Naive thymus-derived CD4-positive, alpha-beta T cell (primary cell): Measurements from ENCODE around the gene HS2ST1. TPM values are rescaled to one million over a fixed set of nuclear protein-coding genes. Genes with fewer than 3 reads are reported as not detected.
A peak's percentile ranks its signal among the peaks of the same experiment; 100 is the strongest.

ENCODE experiments used
- ATAC-seq: fragments of 150-1000 bp; cut with Tn5 transposase; 2 replicates; pipeline ENCODE4 v1.10.0; 2021; ENCODE audit warnings: mild to moderate bottlenecking, moderate library complexity
- CTCF ChIA-PET: fragments of 350-600 bp; sonication (Branson Sonifier 250); formaldehyde crosslinking; loops from one replicate; lab custom pipeline; 2021; ENCODE audit warnings: antibody characterized with exemption; lab: Charles Lee
- POLR2A ChIA-PET: fragments of 350-600 bp; sonication (Branson Sonifier 250); formaldehyde crosslinking; loops from one replicate; lab custom pipeline; 2021; ENCODE audit warnings: antibody characterized with exemption, inconsistent platforms; lab: Charles Lee
- DNase-seq, 9 donors: peaks; one replicate each; pipeline versions ENCODE4 v3.0.0 to v3.0.0-alpha.2; 2020 to 2022; ENCODE audit warnings: mixed read lengths in 1 of 9
- H3K27ac ChIP-seq: one replicate; pipeline ENCODE4 v1.7.0; 2013; ENCODE audit warnings: mild to moderate bottlenecking, low read depth, low read length, moderate library complexity
- H3K27me3 ChIP-seq, 2 donors: one replicate each; pipeline ENCODE4 v1.7.0; 2013; ENCODE audit warnings: low read length in 2 of 2, mild to moderate bottlenecking in 2 of 2, moderate library complexity in 2 of 2; ENCODE audit not compliant: control insufficient read depth in 2 of 2, insufficient read depth in 2 of 2
- H3K36me3 ChIP-seq, 3 experiments: 1 replicate in 2 of 3; 2 replicates in 1 of 3; pipeline ENCODE4 v1.7.0; 2013; ENCODE audit warnings: low read length in 3 of 3, mild to moderate bottlenecking in 3 of 3, moderate library complexity in 1 of 3; ENCODE audit not compliant: insufficient read depth in 3 of 3, control insufficient read depth in 2 of 3
- H3K4me1 ChIP-seq, 2 donors: one replicate each; pipeline ENCODE4 v1.7.0; 2013; ENCODE audit warnings: low read length in 2 of 2, mild to moderate bottlenecking in 2 of 2, moderate library complexity in 1 of 2; ENCODE audit not compliant: control insufficient read depth in 2 of 2, insufficient read depth in 2 of 2
- H3K4me3 ChIP-seq: 2 replicates; pipeline ENCODE4 v1.7.0; 2013; ENCODE audit warnings: mild to moderate bottlenecking, low read length
- H3K9me3 ChIP-seq, 3 experiments: 1 replicate in 2 of 3; 2 replicates in 1 of 3; pipeline ENCODE4 v1.7.0; 2013; ENCODE audit warnings: low read length in 3 of 3; ENCODE audit not compliant: control insufficient read depth in 2 of 3
- H3K27ac Mint-ChIP-seq, 9 donors: one replicate each; pipeline ENCODE4 v1.8.0; 2020 to 2022; ENCODE audit warnings: mixed read lengths in 9 of 9, mild to moderate bottlenecking in 8 of 9, moderate library complexity in 5 of 9, inconsistent platforms in 2 of 9
- H3K27me3 Mint-ChIP-seq, 5 donors: one replicate each; pipeline ENCODE4 v1.8.0; 2021 to 2022; ENCODE audit warnings: mixed read lengths in 5 of 5, mild to moderate bottlenecking in 1 of 5
- H3K36me3 Mint-ChIP-seq, 5 donors: one replicate each; pipeline ENCODE4 v1.8.0; 2020 to 2022; ENCODE audit warnings: mixed read lengths in 5 of 5, mild to moderate bottlenecking in 3 of 5, inconsistent platforms in 1 of 5
- H3K4me1 Mint-ChIP-seq, 7 donors: one replicate each; pipeline ENCODE4 v1.8.0; 2020 to 2022; ENCODE audit warnings: mixed read lengths in 7 of 7, mild to moderate bottlenecking in 3 of 7, inconsistent platforms in 1 of 7
- H3K4me3 Mint-ChIP-seq, 10 donors: one replicate each; pipeline ENCODE4 v1.8.0; 2020 to 2022; ENCODE audit warnings: mild to moderate bottlenecking in 10 of 10, mixed read lengths in 10 of 10, moderate library complexity in 6 of 10, inconsistent platforms in 2 of 10
- H3K9me3 Mint-ChIP-seq, 11 donors: one replicate each; pipeline ENCODE4 v1.8.0; 2020 to 2022; ENCODE audit warnings: mixed read lengths in 11 of 11, mild to moderate bottlenecking in 4 of 11, inconsistent platforms in 1 of 11, moderate library complexity in 1 of 11
- intact Hi-C, 2 donors: fragments of 100-400 bp; cut with micrococcal nuclease; formaldehyde crosslinking; loops; one replicate each; pipeline ENCODE4 v1.15.1; 2023
- polyA plus RNA-seq, 2 donors: library from polyadenylated mRNA; unstranded; fragments of 300-500 nt; fragmentation: Illumina TruSeq; gene quantifications; one replicate each; pipeline ENCODE4 v1.2.3, GENCODE V29; 2021
- total RNA-seq, 6 experiments: library from RNA in 5 of 6; stranded (reverse) in 5 of 6; gene quantifications; 1 replicate in 5 of 6; 2 replicates in 1 of 6; pipeline ENCODE4 v1.2.3 and lab custom pipeline; 2021 to 2026

HS2ST1 gene
- total and polyA plus RNA-seq, 7 experiments from 2014 or later: 7.1 to 18.3 (median 10.2) TPM

DNA sequence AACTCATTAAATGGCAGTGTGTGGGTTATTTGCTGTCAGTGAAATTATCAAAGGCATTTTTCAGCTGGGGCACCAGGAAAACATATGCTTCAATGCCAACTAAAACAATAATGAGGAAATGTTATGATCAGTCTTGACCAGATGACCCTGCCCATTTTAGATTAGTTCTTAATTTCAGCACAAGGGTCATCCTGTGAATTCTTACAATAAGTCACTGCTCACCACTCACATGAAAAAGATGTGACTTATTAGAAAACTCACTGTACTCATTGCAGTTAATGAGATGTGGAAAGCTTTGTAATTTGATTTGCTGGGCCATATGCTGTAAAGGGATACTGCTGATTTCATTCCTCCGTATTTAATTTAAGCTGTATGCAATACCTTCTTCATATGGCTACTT lies 235.7 kb downstream of the HS2ST1 start:
- Mint-ChIP-seq H3K4me3 (no peak overlapping the region), H3K4me1 (peaks cover 8 to 13% (median 11%) of the 10 kb centered on the region in 7 donors), H3K27me3 (peaks cover 42 to 60% (median 54%) of the 10 kb centered on the region in 5 donors), H3K36me3 (no peaks in the 10 kb centered on the region), H3K9me3 (peaks cover 0 to 4% (median 0%) of the 10 kb centered on the region in 11 donors), H3K27ac (no peak overlapping the region)
- Histone ChIP-seq H3K4me3 (no peak overlapping the region), H3K4me1 (no peaks in the 10 kb centered on the region), H3K27ac (no peak overlapping the region), H3K36me3 (no peaks in the 10 kb centered on the region), H3K9me3 (no peaks in the 10 kb centered on the region), H3K27me3 (peaks cover 0 to 7% of the 10 kb centered on the region in 2 donors)
- ChIA-PET POLR2A (interaction anchor here (0.9 kb wide), 1 partner anchor 39 kb away, joined by 3 read pairs; no protein-coding TSS in a partner anchor), CTCF (no interaction called here)
- intact Hi-C loops: loop anchor here in 1 of 2 donors (5.0 kb wide), 1 partner anchor 802 kb away; no protein-coding TSS in a partner anchor
- no peak for ATAC-seq
- DNase-seq: no peak

DNA sequence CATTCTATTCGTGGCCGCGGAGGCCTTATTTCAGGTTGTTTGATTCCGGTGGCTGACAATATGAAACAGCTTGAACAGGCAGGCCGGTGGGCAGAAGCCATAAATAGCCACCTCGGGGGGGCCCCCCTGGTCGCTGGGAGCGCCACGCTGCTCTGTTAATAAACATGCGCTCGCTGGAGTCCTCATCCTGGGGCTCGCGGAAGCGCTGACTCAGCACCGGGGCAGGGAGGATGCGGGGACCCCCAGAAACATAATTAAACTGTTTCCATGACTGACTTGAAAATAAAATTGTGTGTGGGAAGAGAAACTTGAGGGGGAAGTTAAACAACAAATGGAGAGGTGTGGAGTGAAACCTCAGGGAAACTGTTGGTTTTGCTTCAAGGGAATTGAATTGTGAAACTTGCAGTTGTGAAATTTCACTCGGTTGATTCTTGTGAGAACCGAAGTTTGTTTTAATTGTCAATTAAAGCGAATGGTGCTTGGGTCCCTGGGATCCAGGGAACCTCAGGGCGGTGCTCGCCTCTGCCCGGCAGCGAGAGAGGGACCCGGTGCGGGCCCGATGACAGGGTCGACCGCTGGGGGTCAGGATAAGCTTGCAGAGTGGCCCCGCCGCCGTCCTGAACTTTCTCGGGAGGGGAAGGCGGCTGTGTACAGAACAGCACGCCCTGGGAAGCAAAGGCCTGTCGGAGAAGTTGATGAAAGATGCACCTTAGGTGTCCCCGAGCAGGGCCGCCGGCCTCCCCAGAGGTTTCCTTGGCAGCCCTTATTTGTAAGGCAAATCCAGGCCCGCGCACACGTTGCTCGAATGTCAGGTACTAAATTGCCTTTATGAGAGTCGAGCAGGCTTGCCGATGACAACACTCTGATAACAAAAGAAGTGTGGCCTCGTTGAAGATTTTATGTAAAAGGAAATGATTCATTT lies 237.3 kb downstream of the HS2ST1 start:
- Mint-ChIP-seq H3K4me1 (peaks cover 8 to 13% (median 11%) of the 10 kb centered on the region in 7 donors), H3K9me3 (peaks cover 0 to under 1% (median 0%) of the 10 kb centered on the region in 11 donors), H3K36me3 (no peaks in the 10 kb centered on the region), H3K27ac (peak overlapping the region in 5 of 9 donors; percentile 4 to 32 (median 7)), H3K27me3 (peaks cover 40 to 67% (median 46%) of the 10 kb centered on the region in 5 donors), H3K4me3 (peak overlapping the region; percentile 80 to 94 (median 84))
- DNase-seq (peak in 5 of 9 donors; percentile 1 to 53 (median 14)), ATAC-seq (peak; percentile 71)
- Histone ChIP-seq H3K9me3 (no peaks in the 10 kb centered on the region), H3K36me3 (no peaks in the 10 kb centered on the region), H3K4me1 (no peaks in the 10 kb centered on the region), H3K4me3 (peak overlapping the region; percentile 45), H3K27ac (no peak overlapping the region), H3K27me3 (peaks cover 0 to 7% of the 10 kb centered on the region in 2 donors)
- CTCF ChIA-PET: no interaction called here
- POLR2A ChIA-PET: no interaction called here
- intact Hi-C loops: loop anchor here in 1 of 2 donors (5.0 kb wide), 1 partner anchor 801 kb away; no protein-coding TSS in a partner anchor

DNA sequence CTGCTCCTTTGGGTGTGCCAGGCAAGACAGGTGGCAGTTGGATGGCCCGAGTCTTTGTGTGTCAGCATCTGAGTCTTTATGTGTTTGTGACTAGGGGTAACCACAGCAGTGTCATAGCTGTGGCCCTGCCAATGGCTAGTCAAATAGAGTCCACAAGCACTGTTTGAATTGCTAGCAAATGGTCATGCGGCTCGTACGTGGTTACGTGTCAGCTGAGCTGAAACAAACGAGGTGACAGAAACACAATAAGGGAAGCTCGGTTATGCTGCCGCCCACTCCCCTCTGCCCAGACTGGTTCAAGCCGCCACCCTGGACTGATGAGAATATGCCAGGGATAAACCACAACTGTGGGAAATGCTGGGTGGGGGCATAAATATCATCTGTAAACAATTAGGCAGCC lies 239.9 kb downstream of the HS2ST1 start:
- H3K4me1 ChIP-seq: no peaks in the 10 kb centered on the region
- H3K27me3 ChIP-seq: peaks cover 0 to 7% of the 10 kb centered on the region in 2 donors
- no peaks in the 10 kb centered on the region for H3K9me3 ChIP-seq
- intact Hi-C loops: loop anchor here in 1 of 2 donors (5.0 kb wide), 1 partner anchor 798 kb away; no protein-coding TSS in a partner anchor
- H3K36me3 ChIP-seq: no peaks in the 10 kb centered on the region
- peak; percentile 13 for ATAC-seq
- Mint-ChIP-seq H3K27ac (no peak overlapping the region), H3K27me3 (peaks cover 27 to 49% (median 32%) of the 10 kb centered on the region in 5 donors), H3K4me1 (peaks cover 8 to 13% (median 11%) of the 10 kb centered on the region in 7 donors), H3K4me3 (no peak overlapping the region), H3K9me3 (no peaks in the 10 kb centered on the region), H3K36me3 (no peaks in the 10 kb centered on the region)
- ChIA-PET CTCF (no interaction called here), POLR2A (no interaction called here)
- H3K4me3 ChIP-seq: no peak overlapping the region
- DNase-seq: no peak
- H3K27ac ChIP-seq: no peak overlapping the region

DNA sequence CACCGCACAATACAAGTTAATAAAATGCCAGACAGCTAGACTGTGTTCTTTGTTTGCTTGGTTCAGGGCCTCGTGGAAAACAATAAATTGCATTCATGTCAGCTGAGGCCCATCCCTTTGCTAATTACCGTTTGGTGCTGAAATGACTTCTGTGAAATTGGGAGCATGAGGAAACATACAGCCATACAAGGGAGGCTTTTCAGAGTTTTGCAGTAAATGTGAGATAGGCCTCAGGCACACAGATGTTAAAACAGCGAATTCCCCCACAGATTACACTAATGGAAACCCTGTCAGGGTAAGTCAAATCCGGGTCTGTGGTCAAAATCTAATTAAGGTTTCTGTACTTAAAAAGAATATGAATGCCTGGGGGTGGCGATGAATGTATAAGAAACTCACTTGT lies 240.7 kb downstream of the HS2ST1 start:
- H3K4me1 Mint-ChIP-seq: peaks cover 8 to 13% (median 11%) of the 10 kb centered on the region in 7 donors
- intact Hi-C loops: no loop called here
- ATAC-seq (no peak), DNase-seq (no peak)
- POLR2A ChIA-PET: no interaction called here
- CTCF ChIA-PET: no interaction called here
- H3K9me3 Mint-ChIP-seq: no peaks in the 10 kb centered on the region
- H3K27me3 Mint-ChIP-seq: peaks cover 24 to 44% (median 28%) of the 10 kb centered on the region in 5 donors
- Histone ChIP-seq H3K27ac (no peak overlapping the region), H3K36me3 (no peaks in the 10 kb centered on the region), H3K4me3 (no peak overlapping the region), H3K9me3 (no peaks in the 10 kb centered on the region), H3K27me3 (peaks cover 0 to 7% of the 10 kb centered on the region in 2 donors), H3K4me1 (no peaks in the 10 kb centered on the region)
- H3K4me3 Mint-ChIP-seq: no peak overlapping the region
- H3K36me3 Mint-ChIP-seq: no peaks in the 10 kb centered on the region
- no peak overlapping the region for H3K27ac Mint-ChIP-seq

DNA sequence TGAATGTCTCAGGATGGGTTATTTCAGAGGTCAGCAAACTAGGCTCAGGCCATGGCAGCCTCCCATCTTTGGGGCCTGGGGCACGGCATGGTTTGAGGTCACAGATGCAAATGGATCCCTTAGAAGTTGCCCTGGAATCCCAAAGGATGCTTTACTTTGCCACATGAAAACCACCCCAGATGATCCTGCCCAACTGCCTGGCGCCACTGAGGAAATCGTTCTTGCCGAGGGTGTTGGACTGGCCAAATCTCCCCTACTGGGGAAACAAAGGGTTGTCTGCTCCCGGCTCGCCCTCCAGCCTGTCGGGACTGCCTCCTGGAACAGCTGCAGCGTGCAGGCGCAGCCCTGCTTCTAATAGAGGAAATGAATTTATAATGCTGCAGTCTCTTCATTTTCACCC lies 241.2 kb downstream of the HS2ST1 start:
- Histone ChIP-seq H3K36me3 (no peaks in the 10 kb centered on the region), H3K4me3 (no peak overlapping the region), H3K9me3 (no peaks in the 10 kb centered on the region), H3K27me3 (peaks cover 0 to 7% of the 10 kb centered on the region in 2 donors), H3K4me1 (no peaks in the 10 kb centered on the region), H3K27ac (no peak overlapping the region)
- Mint-ChIP-seq H3K27ac (no peak overlapping the region), H3K27me3 (peaks cover 24 to 43% (median 27%) of the 10 kb centered on the region in 5 donors), H3K36me3 (no peaks in the 10 kb centered on the region), H3K4me1 (peaks cover 8 to 13% (median 11%) of the 10 kb centered on the region in 7 donors), H3K4me3 (no peak overlapping the region), H3K9me3 (no peaks in the 10 kb centered on the region)
- intact Hi-C loops: no loop called here
- DNase-seq: no peak
- POLR2A ChIA-PET: no interaction called here
- ATAC-seq: no peak
- CTCF ChIA-PET: no interaction called here

DNA sequence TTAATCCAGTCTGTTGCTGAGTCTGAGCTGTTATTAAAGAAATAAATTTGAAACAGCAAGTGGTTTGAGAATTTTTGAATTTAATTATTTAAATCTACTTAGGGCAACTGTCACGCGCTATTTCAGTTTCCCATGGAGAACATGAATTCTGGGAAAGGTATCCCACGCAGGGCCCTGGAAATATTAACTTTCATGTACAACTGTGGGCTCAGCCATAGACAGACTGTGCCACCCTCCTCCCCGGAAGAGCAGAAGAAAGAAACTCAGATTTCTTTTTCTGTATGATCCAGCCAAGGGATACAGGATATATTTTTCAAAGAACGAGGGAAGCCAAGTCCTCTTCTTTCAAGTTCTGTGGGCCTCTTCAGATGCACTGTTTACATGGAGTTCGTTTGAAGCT lies 241.7 kb downstream of the HS2ST1 start:
- no peaks in the 10 kb centered on the region for H3K4me1 ChIP-seq
- DNase-seq (no peak), ATAC-seq (no peak)
- ChIA-PET CTCF (no interaction called here), POLR2A (no interaction called here)
- no peaks in the 10 kb centered on the region for H3K36me3 Mint-ChIP-seq
- H3K27me3 Mint-ChIP-seq: peaks cover 20 to 39% (median 22%) of the 10 kb centered on the region in 5 donors
- H3K27me3 ChIP-seq: peaks cover 0 to 3% of the 10 kb centered on the region in 2 donors
- no peak overlapping the region for H3K27ac Mint-ChIP-seq
- no peak overlapping the region for H3K27ac ChIP-seq
- no peaks in the 10 kb centered on the region for H3K9me3 Mint-ChIP-seq
- H3K4me3 ChIP-seq: no peak overlapping the region
- intact Hi-C loops: no loop called here
- H3K4me3 Mint-ChIP-seq: no peak overlapping the region
- peaks cover 6 to 13% (median 11%) of the 10 kb centered on the region in 7 donors for H3K4me1 Mint-ChIP-seq
- H3K36me3 ChIP-seq: no peaks in the 10 kb centered on the region
- H3K9me3 ChIP-seq: no peaks in the 10 kb centered on the region
